ENCODE data around the gene KRT83.
A peak's percentile ranks its signal among the peaks of the same experiment; 100 is the strongest.
"Not testable (repeated sequence)": the region's sequence is repeated elsewhere in the genome, so short reads cannot be mapped to it uniquely, and the experiment has no call there.

The KRT83 gene

DNA sequence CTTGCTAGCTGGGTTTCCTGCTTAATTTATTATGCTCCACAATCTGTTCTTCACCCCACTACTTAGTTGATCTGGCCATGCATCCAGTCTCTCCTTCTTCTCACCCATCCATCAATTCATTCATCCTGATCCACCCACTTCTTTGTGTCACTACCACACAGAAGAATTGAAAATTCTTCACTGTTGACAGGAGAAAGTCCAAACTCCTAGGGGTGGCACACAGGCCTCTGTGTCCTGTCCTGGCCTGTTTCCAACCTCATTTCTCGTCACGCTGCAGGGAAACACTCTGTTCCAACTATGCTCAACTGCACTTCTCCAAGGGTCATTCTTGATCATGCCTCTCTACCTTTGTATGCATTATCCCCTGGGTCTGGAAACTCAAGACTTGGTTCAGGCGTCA, 10.6 kb upstream of the KRT83 start:
- no peak for DNase-seq (ENCODE audit: low spot score)

DNA sequence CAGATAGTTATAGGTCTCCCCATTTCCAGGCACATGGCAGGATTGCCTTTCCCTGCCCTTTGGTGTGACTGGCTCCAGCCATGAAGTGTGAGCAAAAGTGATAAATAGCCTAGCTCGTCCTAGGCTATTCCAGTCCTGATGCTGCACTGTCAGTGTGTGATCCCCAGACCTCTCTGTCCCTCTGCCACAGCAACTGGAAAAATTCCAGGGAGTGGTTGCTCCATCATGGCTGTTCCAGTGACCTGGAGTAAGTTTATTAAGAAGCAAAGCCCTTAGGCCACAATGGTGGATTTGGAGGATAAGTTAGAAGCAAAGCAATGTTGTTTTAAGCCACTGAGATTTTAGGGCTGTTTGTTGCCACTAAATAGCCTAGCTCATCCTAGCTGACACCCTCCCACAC, 9.8 kb upstream of the KRT83 start:
- no peak for DNase-seq (ENCODE audit: low spot score)

DNA sequence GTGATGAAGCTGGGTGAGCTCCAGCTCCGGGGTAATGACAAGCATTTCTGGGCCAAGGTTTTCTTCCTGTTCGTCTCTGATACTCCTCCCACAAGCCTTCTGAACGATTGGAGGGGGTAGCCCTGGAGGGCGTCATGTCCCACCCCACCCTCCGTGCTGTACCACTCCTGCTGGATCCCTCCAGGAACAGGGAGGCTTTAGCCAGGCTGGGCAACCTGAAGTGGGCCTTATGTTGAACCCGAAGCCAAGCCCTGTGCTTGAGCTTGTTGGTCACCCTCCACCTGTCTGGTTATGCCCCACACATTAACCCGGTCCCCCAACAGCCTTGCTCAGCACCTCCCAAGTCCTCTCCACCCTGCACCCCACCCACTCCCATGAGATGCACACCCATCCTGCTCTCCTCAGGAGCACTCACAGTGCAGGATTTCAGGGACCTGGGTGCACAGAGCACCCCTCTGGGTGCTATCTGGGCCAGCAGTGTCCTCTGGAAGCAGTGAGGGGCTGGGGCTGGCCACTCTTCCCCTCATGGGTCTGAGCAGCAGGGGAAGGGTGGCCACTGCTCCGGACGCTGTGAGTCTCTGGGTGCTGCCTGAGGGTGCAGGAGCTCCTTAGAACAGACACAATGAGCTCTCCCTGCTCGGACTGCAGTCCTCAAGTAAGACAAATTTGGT, 6.8 kb upstream of the KRT83 start:
- no peak for DNase-seq (ENCODE audit: low spot score)

DNA sequence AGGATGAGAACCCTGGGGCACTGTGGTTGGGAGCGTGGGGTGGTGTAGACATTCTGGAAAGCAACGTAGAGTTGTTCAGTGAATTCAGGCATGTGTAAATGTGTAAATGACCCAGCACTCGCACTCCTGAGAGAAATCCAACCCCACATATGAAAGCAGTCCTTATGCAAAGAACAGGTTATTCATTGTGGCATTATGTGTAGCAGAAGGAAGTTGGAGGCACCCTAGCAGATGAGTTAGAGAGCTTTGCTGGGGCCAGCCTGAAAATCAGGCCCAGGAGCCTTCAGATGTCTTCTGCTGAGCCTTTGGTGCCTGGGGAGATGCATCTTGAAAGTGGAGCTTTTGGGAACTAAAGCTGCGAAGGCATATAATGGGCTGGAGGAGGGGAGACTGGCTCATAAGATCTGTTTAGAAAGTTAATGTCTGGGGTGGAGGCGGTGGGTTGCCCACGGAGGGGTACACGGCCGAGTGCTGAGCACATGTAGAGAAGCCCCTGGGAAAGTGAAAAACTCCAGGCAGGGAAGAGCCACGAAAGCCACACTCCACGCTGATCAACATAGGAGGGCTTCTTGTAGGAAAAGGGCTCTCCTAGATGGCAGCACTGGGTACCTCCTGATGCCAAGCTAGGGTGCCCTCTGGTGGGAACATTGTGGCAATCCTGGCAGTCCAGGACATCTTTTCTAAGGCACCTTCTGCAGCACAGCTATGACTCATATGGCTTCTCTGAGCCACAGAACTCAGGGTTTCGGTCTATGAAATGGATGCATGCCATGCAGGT, 6.0 kb upstream of the KRT83 start:
- DNase-seq (ENCODE audit: low spot score) = peak; percentile 97

DNA sequence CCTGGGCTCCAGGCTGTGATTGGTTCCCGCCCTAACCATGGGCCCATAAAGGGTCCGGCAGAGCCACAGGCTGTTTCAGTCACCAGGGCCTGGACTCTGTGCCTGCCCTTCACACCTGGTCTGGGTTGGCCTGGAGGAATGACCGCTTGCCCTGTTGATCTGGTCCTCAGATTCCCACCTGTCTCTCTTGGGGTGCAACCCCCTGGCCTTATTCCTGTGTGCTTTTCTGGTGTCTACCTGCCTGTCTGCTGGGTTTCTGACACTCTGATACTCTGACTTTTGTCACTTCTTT, 2.9 kb upstream of the KRT83 start:
- DNase-seq (ENCODE audit: low spot score) = no peak

DNA sequence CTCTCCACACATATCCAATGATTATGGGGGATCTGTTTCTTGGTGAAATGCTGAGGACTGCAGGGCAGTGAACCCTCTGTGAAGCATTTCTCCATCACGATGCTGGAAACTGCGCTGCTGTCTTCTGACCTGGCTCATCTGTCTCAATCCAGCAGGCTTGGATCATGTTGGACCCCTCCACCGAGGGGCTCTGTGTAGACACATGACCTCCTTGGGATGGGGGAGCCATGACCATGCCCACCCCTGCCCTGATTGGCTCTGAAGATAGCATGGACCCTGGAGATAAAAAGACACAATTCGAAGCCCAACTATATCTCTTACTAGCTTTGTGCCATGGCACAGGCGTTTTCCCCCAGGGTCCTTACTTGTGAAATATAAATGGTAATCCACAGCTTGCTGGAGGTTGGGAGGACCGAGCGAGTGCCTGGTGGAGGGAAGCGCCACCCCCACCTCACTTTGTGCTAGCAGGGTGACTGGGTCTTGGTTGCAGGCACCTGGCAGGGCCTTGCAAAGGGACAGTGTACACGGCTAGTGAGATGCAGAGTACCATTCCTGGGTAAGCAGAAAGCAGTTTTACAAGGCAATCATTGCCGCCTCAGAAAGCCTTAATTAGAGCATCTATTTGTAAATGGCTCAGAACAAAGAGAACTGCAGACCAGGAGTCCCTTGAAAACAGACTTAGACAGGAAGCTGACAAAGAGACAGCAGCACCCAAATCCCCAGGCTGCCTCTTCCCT, 2.4 kb upstream of the KRT83 start:
- DNase-seq (ENCODE audit: low spot score) = no peak

DNA sequence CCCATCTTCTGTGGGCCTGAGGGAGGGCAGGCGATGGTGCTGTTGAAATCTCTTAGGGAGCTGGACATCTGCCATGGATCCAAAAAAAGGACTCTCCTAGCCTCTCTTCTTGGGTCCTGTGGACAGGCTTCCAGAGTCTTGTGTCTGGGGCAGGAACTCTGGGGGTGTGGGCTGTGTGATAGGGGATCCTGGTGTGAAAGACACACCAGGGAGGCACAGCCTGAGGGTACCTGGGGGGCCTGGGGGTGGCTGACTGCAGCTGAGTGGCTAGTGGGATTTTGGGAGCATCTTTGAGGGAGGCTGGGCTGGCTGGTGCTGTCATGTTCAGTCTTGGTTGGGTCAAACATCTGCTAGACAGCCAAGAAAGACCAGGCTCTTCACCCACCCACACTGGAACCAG, 1.8 kb upstream of the KRT83 start:
- DNase-seq (ENCODE audit: low spot score) = no peak

DNA sequence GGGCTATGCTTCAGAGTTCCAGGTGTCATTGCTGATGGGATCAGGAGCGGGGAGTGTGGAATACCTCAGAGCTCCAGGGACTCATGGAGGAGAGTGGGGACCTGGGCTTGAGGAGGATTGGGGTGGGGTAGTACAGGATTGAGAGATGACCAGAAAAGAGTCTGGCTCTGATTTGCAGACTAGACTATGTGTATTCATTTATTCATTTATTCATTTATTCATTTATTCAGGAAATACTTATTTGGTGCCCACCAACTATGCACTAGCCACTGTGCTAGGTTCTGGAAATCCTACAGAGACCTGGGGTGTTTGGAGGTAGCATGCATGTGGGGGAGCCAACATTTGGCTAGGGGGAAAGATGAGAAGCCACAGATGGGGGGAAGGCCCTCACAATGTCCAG, 871 bp upstream of the KRT83 start:
- DNase-seq (ENCODE audit: low spot score) = no peak

DNA sequence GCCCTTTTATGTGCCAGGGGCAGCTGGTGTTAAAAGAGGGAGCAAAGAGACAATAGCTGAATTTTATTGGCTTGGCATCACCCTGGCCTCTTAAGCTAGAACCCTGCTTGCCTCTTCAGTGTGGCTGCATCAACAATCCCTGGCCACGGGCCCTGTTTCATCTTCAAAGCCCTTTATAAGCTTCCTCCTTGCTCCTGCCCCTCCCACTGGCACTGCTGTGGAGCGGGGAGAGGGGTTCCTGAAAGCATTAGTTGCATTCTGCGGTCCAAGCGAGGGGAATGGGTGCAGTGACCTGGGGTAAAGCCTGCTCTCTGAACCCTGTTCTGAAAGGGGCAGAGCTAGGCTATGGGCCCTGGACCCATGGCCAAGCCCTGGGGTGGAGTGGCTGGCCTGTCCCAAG, 220 bp upstream of the KRT83 start:
- DNase-seq (ENCODE audit: low spot score) = no peak

DNA sequence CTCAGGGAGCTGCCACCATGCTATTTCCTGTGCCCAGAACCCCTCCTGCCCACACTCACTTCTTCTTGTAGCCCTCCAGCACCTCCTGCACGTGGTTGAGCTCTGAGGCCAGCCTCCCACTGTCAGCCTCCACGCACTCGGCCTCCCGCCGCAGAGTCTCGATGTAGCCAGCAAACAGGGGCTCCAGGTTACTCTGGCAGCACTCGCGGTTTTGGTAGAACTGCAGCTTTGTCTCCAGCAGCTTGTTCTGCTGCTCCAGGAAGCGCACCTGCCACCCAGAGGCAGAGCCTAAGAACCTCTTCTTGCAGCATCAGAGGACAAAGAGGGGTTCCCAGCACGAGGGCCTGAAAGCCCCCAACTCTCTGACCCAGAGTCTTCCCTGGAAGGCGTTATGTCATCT, 2.1 kb downstream of the KRT83 start:
- DNase-seq (ENCODE audit: low spot score) = no peak

DNA sequence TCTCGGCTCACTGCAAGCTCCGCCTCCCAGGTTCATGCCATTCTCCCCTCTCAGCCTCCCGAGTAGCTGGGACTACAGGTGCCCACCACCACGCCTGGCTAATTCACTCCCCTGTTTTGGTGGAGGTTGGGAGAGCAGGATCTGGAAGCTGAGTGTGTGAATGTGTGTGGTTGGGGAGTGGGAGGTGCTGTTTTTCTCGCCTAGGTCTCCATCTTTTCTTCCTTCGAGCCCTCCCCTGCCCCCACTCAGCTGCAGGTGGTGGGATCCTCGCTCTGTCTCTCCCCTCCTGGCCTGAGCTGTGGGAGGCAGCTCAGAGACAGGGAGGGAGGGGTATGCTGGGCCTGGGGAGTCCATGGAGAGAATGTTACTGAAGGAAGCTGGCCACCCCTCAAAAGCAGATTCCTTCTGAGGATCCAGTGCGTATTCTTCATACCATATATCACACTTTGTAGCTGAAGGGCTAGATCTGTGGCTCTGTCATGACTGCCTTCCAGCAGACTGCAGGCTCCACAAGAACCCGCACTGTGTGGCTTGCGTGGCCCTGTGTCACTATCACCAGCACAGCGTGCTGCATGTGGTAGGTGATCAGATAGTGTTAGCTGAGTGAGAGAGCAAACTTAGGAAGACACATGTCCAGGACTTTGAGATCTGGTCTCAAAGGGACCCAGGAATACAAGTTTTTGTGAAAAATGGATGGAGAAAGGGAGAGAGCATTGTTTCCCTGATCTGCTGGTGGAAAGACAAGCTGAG, 2.8 kb downstream of the KRT83 start:
- DNase-seq (ENCODE audit: low spot score) = no peak

DNA sequence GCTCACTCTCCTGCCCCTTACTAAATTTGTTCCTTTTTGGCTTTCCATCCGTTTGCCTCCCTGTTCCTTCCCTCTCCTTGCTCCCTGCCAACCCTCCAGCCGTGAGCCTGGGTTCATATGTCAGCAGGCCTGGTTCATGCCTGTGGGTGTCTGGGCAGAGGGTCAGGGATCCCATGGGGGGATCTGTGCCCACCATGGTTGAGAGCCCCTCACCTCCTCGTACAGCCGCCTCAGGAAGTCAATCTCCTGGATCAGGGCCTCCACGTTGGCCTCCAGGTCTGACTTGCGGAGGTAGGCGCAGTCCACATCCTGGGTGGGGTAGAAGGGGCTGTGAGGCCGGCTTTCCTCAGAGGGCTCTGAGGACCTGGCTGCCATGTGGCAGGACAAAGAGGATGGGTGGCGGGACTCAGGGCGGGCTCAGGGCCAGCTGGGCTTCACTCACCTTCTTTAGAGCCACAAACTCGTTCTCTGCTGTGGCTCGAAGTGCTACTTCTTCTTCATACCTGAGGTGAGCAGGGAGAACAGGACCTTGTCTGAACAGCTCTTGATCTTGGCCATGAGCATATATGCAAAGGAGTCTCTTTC, 3.6 kb downstream of the KRT83 start:
- no peak for DNase-seq (ENCODE audit: low spot score)

DNA sequence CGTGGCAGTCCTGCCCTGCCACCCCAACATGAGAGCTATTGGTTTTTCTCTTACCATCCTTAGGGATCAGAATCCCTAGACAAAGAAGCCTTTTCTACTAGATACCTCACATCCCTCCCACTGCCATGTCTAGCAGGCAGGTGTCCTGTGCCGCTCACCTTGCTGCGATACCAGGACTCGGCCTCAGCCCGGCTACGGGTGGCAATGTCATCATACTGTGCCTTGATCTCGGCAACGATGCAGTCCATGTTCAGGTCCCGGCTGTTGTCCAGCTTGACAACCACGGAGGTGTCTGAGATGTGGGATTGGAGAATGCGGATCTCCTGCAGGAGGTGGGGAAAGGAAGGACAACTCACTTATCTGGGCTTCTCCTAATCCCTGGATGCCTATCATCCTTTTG, 4.5 kb downstream of the KRT83 start:
- no peak for DNase-seq (ENCODE audit: low spot score)

DNA sequence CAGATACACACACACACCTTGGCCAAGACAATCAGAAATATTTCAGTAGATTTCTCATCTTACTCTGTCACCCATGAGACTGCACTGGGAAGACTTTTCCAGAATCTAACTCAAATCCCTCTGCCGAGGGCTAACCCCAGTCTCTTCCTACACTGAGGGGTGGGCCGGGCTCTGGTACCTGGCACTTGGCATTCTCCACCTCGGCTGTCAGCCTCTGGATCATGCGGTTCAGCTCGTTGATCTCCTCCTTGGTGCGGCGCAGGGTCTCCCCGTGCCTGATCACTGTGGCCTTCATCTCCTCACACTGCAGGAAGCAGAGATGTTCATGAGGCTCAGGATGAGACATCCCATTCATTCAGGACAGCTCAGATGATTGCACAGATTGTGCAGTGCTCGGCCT, 4.9 kb downstream of the KRT83 start:
- no peak for DNase-seq (ENCODE audit: low spot score)

DNA sequence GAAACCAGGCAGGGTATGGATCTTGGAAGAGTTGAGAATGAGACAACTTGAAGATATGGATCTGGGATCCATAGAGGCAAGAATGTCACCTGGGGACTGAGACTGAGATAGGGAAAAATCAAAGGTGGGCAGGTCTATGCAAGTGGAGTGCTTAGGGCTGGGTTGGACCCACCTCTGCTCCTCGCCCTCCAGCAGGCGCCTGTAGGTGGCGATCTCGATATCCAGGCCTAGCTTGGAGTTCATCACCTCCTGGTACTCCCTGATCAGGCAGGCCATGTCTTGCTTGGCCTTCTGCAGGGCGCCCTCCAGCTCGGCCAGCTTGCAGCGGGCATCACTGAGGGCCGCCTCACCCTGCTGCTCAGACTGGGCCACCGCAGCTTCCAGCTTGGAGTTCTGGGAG, 5.5 kb downstream of the KRT83 start:
- DNase-seq (ENCODE audit: low spot score) = not testable (repeated sequence)

DNA sequence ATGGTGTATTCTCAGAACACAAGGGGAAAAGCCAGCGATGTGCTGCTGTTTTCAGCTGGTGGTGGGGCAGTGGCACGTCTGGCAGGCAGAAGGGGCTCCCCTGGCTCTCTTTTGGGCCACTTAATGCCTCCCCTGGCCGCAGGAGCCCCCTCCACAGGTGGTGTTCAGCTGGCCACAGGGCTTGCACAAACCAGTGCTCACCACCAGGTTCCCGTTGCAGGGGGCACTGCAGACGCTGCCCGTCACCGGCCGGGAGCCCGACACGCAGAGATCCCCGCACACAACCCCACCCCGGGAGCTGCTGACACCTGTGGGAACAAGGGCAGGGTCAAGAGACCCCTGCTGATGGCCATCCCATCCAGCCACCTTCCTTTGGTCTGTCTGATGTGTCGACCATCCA, 6.7 kb downstream of the KRT83 start:
- DNase-seq (ENCODE audit: low spot score) = no peak

DNA sequence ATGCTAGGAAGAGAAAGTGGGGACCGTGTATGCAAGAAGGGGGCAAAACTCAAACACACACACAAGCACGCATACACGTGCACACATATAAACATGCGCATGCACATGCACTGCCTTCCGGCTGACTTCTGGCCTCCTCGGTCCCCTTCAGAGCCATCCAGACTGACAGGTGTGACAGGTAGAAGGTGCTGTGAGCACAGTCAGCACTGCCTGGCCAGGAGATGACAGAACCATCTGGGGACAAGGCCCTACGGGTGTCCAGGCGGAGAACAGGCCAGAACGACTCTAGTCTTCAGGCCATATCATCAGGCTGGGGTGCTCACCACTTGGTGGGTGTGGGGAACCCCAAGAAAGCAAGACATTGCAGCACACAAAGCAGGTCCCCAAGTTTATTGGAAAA, 7.3 kb downstream of the KRT83 start:
- DNase-seq (ENCODE audit: low spot score) = no peak

DNA sequence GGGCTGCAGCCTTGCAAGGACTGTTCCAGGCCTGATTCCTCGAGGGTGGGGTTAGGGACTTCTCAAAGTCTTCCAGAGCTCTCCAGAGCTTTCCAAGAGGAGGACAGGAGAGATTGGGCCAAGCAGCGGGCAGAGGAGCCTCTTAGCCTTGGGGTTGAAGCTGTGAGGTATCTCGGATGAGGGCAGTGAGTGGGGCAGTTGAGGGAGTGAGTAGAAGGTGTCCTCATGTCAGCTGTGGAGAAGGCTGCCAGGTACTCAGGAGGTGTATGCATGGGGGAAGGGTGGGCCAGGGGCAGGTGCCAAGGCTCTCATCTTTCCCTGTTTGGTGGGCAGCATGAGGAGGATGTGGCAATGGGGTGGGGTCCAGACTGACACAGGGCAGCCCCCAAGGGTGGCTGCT, 7.7 kb downstream of the KRT83 start:
- DNase-seq (ENCODE audit: low spot score) = no peak

DNA sequence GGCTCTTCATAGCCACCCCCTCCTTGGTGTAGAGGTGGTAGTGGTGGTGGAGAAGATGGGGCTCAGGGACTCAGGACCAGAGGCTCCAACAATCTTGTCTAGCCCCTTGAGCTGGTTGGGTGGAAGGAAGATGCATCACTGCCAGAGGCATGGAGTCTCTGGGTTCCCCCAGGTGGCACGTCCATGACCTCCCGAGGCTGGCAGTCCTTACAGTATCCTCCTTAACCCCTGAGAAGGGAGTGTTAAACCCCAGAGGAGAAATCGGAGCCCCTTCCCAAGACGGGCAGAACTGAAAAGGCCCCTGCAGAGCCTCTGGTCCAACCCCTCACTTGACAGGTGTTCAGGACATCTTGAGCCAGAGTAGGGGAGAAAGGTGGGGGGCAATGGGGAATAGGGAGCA, 9.1 kb downstream of the KRT83 start:
- no peak for DNase-seq (ENCODE audit: low spot score)

DNA sequence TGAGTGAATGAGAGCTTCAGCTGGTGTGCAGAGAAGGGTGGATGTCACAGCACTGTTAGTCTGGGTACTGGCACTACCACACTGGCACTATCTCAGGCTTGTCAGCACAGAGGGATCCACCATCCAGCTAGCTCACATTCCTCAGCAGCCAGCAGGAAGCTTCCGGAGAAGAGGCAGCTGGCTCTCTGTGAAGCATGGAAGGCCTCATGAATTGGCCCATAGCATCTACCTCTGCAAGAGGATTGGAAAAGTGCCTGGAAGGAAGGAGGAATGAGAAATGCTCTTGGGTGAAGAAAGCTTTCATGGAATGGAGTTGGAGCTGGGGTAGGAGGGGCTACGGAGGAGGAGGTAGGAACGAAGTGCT, 9.9 kb downstream of the KRT83 start:
- no peak for DNase-seq (ENCODE audit: low spot score)

DNA sequence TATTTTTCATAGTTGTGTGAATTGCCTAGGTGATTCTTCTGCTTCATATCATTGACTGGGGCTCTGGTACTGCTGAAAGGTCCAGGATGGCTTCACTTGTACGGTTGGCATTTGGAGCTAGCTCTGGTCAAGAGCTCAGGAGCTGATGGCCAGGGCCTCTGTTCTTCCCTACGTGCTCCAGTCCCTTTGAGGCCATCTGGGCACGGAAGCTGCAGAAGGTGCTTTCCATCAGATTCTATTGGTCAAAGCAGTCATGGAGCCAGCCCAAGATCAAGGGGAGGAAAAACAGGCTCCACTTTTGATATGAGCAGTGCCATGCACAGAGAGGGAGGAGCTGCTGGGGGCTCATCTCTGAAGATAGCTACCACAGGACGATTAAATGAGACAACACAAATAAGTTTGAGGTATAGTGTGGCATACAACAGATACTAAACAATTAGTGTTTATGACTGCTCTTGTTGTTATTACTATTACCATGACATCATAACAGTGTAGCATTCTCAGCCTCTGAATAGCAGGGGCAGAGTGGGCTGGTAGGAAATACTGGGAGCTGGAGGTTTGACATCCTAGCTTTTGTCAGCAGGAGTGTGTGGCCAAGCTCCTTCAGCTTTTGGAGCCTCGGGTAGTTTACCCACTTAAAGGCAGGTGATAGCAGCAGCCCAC, 10.4 kb downstream of the KRT83 start:
- peak; percentile 63 for DNase-seq (ENCODE audit: low spot score)

Measured in hepatic stellate cell (primary cell).